NK-92 (cell line): ENCODE results near the gene FPR1.
"Not testable (repeated sequence)": the region's sequence is repeated elsewhere in the genome, so short reads cannot be mapped to it uniquely, and the experiment has no call there.

Experiments
- DNase-seq: peaks from one replicate; lab custom pipeline; 2025; ENCODE audit not compliant: unreplicated experiment; lab: John Stamatoyannopoulos, UW

Gene FPR1

DNA sequence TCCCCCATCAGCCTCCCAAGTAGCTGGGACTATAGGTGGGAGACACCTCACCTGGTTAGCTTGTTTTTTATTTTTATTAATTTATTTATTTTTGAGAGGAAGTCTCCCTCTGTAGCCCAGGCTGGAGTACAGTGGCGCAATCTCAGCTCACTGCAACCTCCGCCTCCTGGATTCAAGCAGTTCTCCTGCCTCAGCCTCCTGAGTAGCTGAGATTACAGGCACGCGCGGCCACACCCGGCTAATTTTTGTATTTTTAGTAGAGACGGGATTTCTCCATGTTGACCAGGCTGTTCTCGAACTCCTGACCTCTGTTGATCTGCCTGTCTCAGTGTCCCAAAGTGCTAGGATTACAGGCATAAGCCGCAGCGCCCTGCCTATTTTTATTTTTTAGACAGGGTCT is 13.2 kb downstream of the FPR1 start:
- DNase-seq: not testable (repeated sequence)

DNA sequence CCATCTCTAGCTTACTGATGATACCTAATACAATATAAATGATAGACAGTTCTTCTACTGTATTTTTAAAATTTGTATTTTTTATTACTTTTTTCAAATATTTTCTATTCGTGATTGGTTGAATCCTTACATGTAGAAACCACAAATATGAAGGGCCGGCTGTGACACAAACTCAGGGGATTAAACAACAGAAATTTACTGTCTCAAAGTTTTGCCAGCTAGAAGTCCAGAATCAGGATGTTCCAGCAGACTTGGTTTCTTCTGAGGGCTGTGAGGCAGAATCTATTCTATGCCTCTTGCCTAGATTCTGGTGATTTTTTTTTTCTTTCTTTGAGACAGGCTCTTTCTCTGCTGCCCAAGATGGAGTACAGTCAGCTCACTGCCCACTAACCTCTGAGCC is 13.8 kb downstream of the FPR1 start:
- no peak for DNase-seq

DNA sequence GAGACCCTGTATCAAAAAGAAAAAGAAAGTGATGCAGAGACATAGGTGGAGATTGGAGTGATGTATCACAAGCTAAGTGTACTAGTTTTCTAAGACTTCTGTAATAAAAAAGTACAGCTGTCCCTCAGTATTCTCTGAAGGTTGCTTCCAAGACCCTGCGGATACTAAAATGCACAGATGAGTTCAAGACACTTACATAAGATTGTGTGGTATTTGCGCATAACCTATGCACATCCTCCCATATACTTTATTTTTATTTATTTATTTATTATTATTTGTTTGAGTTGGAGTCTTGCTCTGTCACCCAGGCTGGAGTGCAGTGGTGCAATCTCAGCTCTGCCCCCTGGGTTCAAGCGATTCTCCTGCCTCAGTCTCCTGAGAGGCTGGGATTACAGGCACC is 14.3 kb downstream of the FPR1 start:
- no peak for DNase-seq

DNA sequence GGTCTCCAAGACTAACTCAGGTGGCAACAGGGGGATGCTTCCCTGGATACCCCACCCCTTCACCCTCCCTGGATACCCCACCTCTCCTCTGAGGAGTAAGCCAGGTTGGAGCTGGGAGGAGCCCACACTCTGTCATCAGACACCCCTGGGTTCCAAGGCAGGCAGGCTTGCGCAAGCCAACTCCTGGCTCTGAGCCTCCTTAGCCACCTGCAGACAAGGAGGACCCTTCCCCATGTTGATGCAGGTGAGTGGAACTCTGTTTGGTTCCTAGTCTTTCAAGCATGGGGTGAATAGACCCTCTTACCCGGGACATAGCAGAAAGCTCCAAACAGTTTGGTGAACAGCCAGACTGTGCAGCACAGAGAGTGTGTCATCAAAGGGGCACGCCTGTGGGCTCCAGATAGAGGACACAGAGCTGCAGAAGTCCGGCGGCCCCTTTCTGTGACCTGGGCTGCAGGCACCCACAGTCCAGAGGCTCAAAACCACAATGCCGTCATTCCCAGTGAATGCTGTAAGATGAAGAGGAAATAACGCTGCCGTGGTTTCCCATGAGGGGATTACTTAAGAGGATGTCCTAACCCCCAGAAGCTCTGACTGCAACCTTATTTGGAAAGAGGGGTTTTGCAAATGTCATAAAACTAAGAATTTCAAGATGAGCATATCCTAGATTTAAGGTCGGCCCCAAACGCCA is 15.8 kb downstream of the FPR1 start:
- DNase-seq: no peak

DNA sequence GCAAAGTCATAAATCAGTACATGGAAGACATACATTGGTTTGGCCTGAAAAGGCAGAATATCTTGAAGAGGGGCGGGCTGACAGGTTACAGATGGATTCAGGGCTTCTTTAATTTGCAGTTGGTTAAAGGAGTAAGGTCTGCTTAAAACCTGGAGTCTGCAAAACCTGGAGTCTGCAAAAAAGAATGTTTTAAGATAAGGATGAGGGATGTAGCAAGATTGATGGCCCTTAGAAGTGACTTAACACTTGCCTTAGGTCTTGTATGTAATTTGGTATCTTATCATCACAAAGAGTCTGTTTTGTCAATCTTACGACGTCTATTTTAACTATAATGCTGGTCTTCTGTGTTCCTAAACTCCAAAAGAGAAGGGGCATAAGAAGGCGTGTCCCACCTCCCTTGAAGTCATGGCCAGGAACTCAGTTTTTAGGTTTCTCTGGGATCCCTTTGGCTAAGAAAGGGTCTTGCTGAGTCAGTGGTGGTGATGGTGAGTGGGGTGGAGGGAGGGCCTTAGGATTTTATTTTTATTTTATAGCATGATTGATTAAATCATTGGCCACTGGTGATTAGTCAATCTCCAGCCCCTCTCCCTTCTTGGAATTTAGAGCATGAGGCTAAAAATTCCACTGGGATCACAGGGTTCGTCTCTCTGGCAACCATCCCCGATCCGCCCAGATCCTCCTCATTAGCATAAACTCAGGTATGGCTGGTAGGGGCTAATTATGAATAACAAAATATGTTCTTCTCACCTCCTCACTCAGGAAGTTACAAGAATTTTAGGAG is 17.7 kb downstream of the FPR1 start:
- DNase-seq: no peak

DNA sequence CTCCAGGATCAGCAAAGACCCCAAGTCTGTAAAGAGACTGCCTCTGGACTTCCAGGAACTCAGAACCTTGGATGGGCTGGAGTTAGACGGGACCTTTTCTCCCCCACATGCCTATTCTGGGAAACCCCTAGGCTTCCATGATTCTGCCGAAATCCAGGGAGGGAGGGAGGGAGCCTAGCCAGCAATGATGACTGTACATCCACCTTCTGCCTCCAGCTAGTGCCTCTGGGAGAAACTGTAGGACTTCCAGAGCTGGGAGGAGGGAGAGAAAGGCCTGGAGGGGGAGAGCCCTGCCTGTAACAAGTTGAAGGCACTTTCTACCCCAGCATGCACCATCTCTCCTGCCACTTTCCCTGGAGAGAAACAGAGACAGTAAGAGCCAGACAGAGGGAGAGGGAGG is 21.9 kb downstream of the FPR1 start:
- DNase-seq: no peak

DNA sequence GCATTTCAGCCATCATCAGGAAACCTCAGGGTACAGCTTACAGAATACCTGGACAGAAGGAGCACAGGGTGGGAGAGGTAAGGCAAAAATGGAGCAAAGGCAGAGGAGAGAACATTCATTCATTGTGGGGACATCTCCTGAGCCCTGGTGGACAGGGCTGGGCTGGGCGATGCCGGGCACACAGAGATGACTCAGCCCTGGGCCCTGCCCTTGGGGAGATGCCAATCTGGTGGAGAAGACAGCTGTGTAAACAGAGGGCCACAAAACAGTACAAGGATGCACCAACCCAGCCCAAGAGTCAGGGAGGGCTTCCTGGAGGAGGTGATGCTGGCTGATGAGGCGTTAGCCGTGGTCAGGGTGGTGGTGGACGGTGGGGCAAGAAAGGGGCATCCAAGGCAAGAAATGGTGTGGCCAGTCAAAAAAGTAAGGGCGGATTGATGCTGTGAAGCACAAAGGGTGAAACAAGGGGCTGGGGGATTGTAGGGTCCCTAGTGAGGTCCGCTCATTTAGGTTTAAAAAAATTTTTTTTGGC is 24.3 kb downstream of the FPR1 start:
- no peak for DNase-seq

DNA sequence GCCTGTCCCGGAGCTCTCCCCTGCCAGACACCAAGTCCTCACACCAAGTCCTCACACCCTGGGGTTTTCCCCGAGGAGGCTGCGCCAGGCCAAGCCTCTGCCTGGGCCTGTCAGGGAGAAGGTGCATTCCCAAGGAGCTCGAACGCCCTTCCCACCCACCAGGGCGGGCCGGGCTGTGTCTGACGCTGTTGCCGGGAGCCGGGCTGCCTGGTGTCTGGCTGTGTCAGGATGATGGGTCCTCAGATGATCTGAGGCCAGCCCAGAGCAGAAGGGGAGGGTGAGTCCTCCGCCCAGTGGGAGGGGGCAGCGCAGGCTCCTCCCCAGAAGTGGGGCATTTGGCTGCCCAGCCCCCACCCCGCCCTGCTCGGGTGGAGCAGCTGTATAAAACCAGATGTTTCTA is 25.6 kb downstream of the FPR1 start:
- no peak for DNase-seq

DNA sequence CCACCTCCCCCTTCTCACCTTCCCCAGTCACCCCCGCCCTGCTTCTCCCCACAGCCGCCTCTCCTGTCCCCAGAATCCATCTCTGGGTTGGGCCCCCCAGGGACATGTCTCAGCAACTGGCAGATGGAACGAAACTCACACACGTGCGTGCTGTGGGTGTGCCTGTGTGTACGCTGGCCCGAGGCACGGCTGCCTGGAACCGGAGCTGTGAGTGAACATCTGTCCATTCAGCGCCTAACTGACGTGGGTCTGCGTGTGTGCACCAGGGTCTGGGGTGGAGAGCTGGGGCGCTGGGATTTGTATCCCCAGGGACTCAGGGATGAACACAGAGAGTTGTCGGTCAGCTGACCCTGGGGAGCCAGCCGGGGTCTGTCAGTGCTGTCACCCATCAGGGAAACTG is 27.1 kb downstream of the FPR1 start:
- DNase-seq: no peak

DNA sequence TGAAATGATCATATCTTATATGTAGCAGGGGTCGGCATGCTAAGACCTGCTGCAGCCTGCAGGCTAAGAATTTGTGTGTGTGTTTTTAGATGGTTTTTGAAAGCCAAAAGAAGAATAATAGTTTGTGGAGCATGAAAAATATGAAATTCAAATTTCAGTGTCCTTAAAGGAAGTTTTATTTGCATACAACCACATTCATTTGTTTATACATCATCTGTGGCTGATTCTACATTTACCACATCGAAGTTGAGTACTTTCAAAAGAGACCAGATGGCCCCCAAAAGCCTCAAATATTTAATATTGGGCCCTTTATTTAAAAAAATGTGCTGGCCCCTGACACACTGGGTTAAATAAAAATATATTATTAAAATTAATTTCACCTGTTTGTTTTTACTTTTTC is 29.2 kb downstream of the FPR1 start:
- no peak for DNase-seq

DNA sequence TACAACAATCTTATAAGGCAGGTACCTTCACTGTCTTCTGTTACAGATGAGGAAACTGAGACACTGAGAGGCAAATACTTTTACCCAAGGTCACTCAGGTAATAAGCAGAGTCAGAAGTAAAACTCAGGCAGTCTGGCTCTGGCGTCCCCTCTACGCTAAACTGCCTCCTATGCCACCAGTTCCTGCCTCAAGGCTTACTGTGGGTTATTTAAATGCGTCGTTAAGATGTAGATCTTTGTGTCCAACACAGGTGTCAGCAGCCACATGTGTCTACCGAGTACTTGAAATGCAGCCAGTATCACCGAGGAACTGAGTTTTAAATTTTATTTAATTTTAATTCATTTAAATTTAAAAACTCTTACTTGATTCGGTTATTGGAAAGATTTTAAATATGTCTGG is 29.8 kb downstream of the FPR1 start:
- DNase-seq: no peak

DNA sequence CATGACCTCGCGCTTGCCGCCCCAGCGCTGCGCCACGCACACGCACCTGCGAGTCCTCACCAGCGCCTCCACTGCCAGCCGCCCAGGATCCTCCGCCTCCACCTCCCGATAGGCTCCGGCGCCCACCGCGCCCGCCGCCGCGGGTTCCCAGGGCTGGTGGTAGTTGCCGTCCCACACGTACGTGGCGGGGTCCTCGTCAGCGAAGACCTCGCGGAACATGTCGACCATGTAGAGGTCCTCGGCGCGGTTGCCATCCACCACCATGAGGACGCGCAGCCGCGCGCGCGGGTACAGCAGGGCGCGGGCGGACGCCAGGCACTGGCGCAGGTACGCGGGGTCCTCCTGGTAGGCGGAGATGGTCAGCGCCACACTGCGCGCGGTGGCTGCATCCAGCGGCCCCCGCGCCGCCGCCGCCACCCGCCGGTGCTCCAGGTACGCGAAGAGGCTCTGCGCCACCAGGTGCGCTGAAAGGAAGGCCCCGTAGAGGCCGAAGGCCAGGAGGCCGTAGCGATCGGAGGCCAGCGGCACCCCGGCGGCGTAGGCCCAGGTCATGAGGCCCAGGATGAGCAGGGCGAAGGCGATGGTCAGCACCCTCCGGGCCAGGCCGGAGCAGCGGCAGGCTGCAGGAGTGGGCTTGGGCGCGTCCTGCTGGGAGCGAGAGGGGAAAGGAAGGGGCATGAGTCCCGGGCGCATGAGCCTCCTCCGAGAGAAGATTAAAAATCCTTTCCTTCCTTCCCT is 32.3 kb downstream of the FPR1 start:
- no peak for DNase-seq

DNA sequence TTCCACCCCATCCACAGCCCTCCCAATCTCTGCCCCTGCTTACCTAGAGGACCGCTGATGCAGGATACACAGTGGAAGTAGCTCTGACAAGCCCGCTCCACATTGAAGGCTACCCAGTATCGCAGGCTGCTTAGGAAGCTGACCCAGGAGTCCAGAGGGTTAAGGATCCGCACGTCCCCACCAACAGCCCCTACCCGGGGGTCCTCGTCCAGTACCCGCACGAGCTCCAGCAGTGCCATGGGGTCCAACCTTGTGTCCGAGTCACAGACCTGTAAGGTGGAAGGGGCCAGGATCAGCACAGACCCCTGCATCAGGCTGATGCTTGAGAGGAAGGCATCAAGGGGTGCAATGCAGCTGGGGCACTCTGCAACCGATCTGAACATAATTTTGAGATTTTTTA is 34.8 kb downstream of the FPR1 start:
- DNase-seq: no peak

DNA sequence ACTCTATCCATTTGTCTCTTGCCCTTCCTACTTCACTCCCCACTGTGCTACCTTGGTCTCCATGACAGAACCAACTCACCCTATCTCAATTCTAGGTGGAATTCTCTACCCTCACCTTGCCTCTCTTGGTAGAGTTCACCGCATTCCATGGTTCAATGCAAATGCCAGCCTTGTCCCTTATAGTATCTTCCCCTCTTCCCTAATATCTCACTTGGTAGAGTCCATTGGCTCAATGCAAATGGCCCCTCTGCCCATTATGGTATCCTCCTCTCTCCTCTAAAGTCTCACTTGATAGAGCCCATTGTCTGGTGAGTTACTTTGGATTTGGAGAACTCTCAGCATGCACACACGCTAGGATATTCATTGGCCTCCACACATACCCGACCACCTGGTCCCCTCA is 35.8 kb downstream of the FPR1 start:
- DNase-seq: no peak

DNA sequence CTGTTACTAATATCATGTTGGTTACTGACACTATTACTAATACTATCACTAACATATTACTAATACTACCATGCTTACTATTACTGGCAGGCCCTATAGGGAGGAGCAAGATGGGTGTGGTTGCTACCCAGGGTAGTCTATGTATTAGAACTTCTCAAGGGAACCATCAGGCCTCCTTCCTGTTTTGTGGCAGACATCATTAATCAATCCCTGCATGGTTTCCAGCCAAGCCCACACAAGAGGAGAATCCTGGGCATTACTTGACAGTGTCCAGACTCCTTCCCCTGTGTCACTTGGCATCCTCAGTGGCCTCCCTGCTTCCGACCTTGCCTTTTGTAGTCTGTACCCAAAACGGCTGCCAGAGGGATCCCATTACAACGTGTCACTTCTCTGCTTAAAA is 36.8 kb downstream of the FPR1 start:
- DNase-seq: no peak

DNA sequence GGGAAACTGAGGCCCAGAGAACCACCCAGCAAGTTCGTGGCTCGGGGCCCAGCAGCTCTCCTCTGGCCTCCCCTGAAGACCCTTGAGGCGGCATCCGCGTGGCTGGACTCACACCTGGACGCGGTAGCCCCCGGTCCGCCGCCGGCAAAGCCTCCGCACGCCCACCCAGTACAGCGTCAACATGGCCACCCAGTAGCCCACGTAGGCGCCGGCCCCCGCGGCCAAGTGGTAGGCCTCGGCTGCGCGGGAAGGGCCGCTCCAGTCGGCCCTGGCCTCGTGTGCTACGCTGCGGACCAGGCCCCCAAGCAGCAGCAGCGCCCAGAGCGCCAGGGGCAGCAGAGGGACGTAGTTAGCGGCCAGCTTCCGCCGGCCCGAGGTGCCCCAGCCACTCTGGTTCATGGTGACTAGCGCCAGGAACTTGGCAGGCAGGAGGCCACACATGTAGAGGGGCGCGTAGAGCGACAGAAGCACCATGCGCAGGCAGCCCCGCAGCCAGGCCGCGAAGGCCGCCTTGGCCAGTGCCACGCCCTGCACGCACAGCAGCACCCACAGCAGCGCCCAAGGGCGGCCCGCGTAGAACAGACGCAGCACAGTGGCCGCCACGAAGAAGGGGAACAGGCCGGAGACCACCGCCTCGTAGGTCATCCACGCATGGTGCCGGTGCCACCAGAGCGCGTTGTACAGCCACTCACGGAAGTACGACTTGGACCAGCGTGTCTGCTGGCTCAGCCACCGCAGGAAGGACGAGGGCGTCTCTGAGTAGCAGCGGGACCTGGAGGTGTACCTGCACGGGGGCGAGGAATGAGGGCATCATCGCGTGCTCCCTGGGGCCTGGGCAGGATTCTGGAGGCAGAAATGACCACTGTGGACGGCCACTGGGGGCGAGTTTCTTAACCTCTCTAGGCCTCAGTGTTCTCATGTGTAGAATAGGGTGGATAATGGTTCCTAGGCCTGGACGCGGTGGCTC is 38.1 kb downstream of the FPR1 start:
- no peak for DNase-seq

DNA sequence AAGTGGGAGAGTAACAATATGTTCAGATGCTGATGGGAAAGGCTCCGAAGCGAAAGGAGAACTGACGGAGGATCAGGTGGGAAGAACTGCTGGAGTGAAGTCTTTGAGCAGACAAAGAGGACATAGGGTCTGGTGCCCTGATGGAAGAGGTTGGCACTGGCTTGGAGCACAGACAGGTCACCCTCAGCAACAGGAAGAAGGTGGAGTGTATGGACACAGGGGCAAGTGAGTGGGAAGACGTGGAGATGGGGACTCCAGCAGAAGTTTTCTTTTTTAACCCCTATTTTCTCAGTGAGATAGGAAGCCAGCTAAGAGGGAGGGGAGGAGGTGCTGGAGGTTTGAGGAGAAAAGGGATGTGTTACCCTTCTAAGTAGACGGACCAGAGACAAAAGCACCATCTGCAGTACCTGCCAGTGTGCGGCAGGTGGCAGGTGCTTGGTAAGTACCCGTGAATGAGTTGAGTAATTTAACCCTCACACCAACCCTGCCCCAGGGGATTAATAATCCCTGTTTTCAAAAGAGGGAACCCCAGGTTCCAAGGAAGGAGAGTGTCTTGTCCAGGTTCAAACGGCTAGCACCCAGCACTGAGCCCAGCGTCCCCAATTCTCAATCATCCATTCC is 39.1 kb downstream of the FPR1 start:
- DNase-seq: no peak

DNA sequence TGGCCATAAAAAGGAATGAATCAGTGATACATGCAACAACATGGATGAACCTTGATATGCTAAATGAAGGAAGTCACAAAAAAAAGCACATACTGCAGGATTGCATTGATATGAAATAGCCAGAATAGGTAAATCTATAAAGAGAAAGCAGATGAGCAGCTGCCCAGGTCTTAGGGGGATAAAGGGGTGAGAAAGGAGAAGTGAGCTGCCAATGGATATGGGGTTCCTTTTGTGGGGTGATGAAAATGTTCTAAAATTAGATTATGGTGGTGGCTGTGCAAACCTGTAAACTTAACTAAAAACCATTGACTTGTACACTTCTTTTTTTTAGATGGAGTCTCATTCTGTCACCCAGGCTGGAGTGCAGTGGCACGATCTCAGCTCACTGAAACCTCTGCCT is 40.0 kb downstream of the FPR1 start:
- no peak for DNase-seq

DNA sequence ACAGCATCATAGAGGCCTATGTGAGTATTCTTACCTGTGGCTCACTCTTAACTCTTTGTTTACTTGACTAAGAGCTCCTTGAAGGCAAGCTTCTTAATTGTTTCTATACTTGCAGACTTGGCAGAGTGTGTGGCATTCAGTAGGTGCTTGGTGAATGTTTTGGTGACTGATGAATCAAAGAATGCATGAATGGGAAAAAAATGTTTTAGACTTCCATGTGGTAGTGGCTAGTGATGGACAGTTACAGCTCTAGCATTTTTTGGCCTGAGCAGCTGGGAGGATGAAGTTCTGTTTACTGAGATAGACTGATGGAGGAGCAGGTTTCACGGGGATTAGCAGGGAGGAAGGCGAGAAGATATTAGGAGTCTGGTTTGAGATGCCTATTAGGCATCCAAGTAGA is 41.5 kb downstream of the FPR1 start:
- DNase-seq: no peak

DNA sequence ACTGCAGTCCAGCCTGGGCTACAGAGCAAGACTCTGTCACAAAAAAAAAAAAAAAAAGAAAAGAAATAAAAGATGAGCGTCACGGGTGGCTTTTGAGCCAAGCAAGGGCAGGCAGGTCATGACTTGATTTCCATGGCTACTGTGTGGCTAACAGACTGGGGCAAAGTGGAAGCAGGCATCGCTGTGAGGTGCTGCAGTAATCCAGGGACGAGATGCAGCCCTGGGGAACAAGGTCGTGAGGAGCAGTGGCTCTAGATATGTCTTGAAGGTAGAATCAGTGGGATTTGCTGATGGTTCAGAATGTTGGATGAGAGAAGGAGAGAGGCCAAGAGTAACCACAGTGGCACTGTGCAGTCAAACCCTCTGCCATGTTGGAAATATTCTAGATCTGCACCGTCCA is 42.1 kb downstream of the FPR1 start:
- no peak for DNase-seq
